ENCODE data around the gene SUCO.

DNA sequence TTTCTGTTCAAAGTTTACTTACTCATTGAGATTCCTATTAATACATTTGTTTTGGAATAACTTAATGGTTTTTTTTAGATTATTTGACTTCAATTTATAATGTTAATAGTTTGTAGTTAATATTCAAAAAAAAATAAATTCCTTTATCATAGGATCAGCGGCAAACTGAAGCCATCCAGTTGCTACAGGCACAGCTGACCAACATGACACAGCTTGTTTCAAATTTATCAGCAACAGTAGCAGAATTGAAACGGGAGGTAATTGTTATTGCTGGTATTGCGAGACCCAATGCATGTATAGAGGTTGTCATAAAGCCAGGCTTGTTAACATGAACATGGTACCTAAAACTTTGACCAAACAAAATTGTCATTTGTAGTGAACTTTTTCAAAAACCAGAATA is 67.0 kb downstream of the SUCO start:
- TF ChIP-seq, protein P1, sequence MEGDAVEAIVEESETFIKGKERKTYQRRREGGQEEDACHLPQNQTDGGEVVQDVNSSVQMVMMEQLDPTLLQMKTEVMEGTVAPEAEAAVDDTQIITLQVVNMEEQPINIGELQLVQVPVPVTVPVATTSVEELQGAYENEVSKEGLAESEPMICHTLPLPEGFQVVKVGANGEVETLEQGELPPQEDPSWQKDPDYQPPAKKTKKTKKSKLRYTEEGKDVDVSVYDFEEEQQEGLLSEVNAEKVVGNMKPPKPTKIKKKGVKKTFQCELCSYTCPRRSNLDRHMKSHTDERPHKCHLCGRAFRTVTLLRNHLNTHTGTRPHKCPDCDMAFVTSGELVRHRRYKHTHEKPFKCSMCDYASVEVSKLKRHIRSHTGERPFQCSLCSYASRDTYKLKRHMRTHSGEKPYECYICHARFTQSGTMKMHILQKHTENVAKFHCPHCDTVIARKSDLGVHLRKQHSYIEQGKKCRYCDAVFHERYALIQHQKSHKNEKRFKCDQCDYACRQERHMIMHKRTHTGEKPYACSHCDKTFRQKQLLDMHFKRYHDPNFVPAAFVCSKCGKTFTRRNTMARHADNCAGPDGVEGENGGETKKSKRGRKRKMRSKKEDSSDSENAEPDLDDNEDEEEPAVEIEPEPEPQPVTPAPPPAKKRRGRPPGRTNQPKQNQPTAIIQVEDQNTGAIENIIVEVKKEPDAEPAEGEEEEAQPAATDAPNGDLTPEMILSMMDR (conservative IDR thresholded peaks at IDR 0.05; ENCODE audit: low read length): no peak
- TF ChIP-seq EZH2phosphoT487 (IDR thresholded peaks at IDR 0.05; ENCODE audit: borderline replicate concordance, low read depth, low read length): no peak

Data from OCI-LY7 (cell line).